Measurements from ENCODE around the gene GLRX3. TPM values are rescaled to one million over a fixed set of nuclear protein-coding genes. Genes with fewer than 3 reads are reported as not detected.

Gene GLRX3
- total and polyA plus RNA-seq, 2 donors (not counting 3 experiments of a cell fraction or from before 2014, with no cell fraction given): 71.6 to 132 TPM

DNA sequence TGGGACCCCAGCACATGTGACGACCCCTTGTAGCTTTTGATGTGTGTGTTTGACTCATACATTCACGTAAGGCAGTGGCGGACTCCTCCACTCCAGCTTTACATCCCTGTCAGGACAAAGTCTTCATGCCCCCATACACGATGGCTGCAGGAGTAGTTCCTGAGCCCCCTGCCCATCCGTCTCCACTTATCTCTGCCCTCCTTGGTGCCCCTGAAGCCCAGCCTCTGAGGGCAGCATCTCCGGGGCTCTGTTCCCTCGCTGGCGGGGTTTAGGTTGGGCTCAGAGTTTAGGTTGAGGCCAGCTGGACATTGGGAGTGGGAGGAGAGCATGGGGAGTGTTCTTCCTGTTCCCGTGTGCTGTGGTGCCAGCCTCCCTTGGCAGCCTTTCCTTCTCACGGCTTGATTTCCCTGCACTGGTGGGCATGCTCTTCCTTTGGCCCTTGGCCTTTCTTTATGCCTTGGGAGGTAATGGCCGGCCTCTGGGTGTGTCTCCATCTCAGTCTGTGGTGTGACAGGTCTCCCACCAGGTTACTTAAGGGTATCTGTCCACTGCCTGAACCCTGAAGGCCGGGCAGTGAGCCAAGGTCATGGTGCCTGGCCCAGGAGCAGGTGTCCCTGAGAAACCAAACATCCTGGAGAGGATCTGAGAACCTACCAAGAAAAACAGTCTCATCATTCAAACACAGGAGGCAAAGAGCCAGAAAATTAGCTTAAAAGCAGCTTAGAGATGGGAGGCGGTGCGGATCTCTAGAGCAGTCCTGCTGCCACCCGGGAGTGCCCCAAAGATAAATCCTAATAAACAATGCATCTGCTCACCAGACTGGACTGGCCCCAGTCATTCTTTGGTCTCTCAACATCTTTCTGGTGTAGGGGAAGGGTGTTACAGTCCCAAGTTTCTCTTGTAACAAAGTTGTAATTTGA is 85.5 kb downstream of the GLRX3 start:
- no TSS peak for BruUV-seq (replicated peaks)
- intact Hi-C loops (cut with micrococcal nuclease): no loop called here
- CTCF ChIA-PET: no interaction called here
- H3K9me1 ChIP-seq (replicated peaks; ENCODE audit: control insufficient read depth, extremely low read depth, insufficient read depth, low read length): no peaks in the 10 kb centered on the region
- no peak overlapping the region for H3K9ac ChIP-seq (replicated peaks; ENCODE audit: extremely low read depth, insufficient read depth, low read length)
- DNase-seq (ENCODE audit: low read depth, low spot score) (no peak), FAIRE-seq (no peak)
- no peak overlapping the region for H2AFZ ChIP-seq (ENCODE audit: low read depth, low read length)
- H4K20me1 ChIP-seq (replicated peaks; ENCODE audit: control insufficient read depth, extremely low read depth, insufficient read depth, low read length): no peaks in the 10 kb centered on the region
- no peak overlapping the region for H3K4me3 ChIP-seq (replicated peaks in 1 of 3; ENCODE audit: insufficient read depth in 1 of 3, low read depth in 1 of 3, low read length in 3 of 3)
- dilution Hi-C loops (cut with MboI; ENCODE audit: extremely low pct_ligation_motif_present, low sequenced_read_pairs): no loop called here
- POLR2A ChIA-PET: no interaction called here
- H3K4me2 ChIP-seq (ENCODE audit: insufficient read depth, low read length): no peak overlapping the region
- H3K4me1 ChIP-seq (ENCODE audit: control insufficient read depth, extremely low read depth, insufficient read depth, low read length): no peaks in the 10 kb centered on the region
- no peaks in the 10 kb centered on the region for H3K79me2 ChIP-seq (ENCODE audit: control insufficient read depth, insufficient read depth, low read length)
- no peaks in the 10 kb centered on the region for H3K9me3 ChIP-seq (replicated peaks; ENCODE audit: control insufficient read depth, insufficient read depth, low read length)
- no peak overlapping the region for H3K27ac ChIP-seq (ENCODE audit: insufficient read depth, low read depth, low read length)
- TF ChIP-seq, protein P1, sequence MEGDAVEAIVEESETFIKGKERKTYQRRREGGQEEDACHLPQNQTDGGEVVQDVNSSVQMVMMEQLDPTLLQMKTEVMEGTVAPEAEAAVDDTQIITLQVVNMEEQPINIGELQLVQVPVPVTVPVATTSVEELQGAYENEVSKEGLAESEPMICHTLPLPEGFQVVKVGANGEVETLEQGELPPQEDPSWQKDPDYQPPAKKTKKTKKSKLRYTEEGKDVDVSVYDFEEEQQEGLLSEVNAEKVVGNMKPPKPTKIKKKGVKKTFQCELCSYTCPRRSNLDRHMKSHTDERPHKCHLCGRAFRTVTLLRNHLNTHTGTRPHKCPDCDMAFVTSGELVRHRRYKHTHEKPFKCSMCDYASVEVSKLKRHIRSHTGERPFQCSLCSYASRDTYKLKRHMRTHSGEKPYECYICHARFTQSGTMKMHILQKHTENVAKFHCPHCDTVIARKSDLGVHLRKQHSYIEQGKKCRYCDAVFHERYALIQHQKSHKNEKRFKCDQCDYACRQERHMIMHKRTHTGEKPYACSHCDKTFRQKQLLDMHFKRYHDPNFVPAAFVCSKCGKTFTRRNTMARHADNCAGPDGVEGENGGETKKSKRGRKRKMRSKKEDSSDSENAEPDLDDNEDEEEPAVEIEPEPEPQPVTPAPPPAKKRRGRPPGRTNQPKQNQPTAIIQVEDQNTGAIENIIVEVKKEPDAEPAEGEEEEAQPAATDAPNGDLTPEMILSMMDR (IDR thresholded peaks at IDR 0.05; ENCODE audit: extremely low read depth in 1 of 2, insufficient read depth in 1 of 2, low read depth in 1 of 2, low read length in 2 of 2): no peak
- TF ChIP-seq, protein P2, sequence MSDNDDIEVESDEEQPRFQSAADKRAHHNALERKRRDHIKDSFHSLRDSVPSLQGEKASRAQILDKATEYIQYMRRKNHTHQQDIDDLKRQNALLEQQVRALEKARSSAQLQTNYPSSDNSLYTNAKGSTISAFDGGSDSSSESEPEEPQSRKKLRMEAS (IDR thresholded peaks at IDR 0.05; ENCODE audit: insufficient read depth, insufficient read length): no peak
- TF ChIP-seq MYC (IDR thresholded peaks at IDR 0.05; ENCODE audit: low read depth, low read length) (no peak), FOS (IDR thresholded peaks at IDR 0.05; ENCODE audit: borderline replicate concordance, insufficient read depth, low read length) (no peak), POLR2A (IDR thresholded peaks at IDR 0.05; ENCODE audit: low read depth, low read length) (no peak), JUN (IDR thresholded peaks at IDR 0.05; ENCODE audit: borderline replicate concordance, insufficient read depth, insufficient read length, low read depth) (no peak), EZH2 (IDR thresholded peaks at IDR 0.05; ENCODE audit: borderline replicate concordance, low read depth, low read length, severe bottlenecking) (no peak), POLR2AphosphoS5 (IDR thresholded peaks at IDR 0.05; ENCODE audit: insufficient read depth, low read depth, low read length) (no peak), GATA2 (IDR thresholded peaks at IDR 0.05; ENCODE audit: insufficient read depth, insufficient read length, low read depth, low read length) (no peak)
- no peaks in the 10 kb centered on the region for H3K27me3 ChIP-seq (ENCODE audit: control insufficient read depth in 2 of 2, insufficient read depth in 2 of 2, low read length in 2 of 2)
- no peaks in the 10 kb centered on the region for H3K36me3 ChIP-seq (ENCODE audit: control insufficient read depth in 2 of 2, extremely low read depth in 1 of 2, insufficient read depth in 2 of 2, low read length in 2 of 2)

Data from endothelial cell of umbilical vein (primary cell).